ENCODE results near the gene HEPACAM.

- TF ChIP-seq POLR2A (IDR thresholded peaks at IDR 0.05; ENCODE audit: low read length): no peak
- no peak for TF ChIP-seq GATA1 (IDR thresholded peaks at IDR 0.05; ENCODE audit: low read depth, low read length)
Measured at GRCh38 chr11:124892750-124893454, 42.9 kb downstream of the HEPACAM start.
